Measurements from ENCODE around the gene HSD3B2. TPM values are rescaled to one million over a fixed set of nuclear protein-coding genes. Genes with fewer than 3 reads are reported as not detected.

The HSD3B2 gene
- total RNA-seq: not detected in 2 replicates

DNA sequence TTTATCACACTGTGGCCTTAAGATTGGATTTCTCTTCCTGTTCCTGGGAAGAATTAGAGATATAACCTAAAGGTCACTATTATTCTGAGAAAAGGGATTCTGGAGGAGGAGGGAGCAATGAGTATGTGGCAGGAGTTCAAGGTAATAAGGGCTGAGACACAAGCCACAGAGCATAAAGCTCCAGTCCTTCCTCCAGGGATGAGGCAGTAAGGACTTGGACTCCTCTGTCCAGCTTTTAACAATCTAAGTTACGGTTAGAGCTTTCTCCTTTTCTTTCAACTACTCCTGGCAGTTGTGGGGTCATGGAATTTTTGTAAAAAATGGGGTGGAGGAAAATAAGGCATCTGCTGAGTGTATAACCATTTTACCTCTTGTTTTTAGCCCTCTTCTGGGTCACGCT lies at the start of gene HSD3B2:
Gene HSD3B2 (plus strand): TSS at position 201 of the 400 bp plus-strand sequence. CDS start 270 bp downstream, outside the sequence.
- no peaks in the 10 kb centered on the region for H3K36me3 ChIP-seq (ENCODE audit: control insufficient read depth, insufficient read depth, low read length)
- H3K4me3 ChIP-seq (ENCODE audit: low read depth, low read length): no peak within 1 kb of the TSS
- no peak for TF ChIP-seq CTCF (IDR thresholded peaks at IDR 0.05; ENCODE audit: insufficient read depth, low read length, poor library complexity, severe bottlenecking)
- H3K27me3 ChIP-seq (ENCODE audit: control insufficient read depth, insufficient read depth, low read length): no peaks in the 10 kb centered on the region
- DNase-seq (ENCODE audit: low read depth): no peak

GRCh38 chr1:119366424-119366823 lies 48.5 kb upstream of the HSD3B2 start:
- TF ChIP-seq CTCF (IDR thresholded peaks at IDR 0.05; ENCODE audit: insufficient read depth, low read length, poor library complexity, severe bottlenecking): no peak
- DNase-seq (ENCODE audit: low read depth): no peak
- no peaks in the 10 kb centered on the region for H3K27me3 ChIP-seq (ENCODE audit: control insufficient read depth, insufficient read depth, low read length)
- no peak overlapping the region for H3K4me3 ChIP-seq (ENCODE audit: low read depth, low read length)
- no peaks in the 10 kb centered on the region for H3K36me3 ChIP-seq (ENCODE audit: control insufficient read depth, insufficient read depth, low read length)

DNA sequence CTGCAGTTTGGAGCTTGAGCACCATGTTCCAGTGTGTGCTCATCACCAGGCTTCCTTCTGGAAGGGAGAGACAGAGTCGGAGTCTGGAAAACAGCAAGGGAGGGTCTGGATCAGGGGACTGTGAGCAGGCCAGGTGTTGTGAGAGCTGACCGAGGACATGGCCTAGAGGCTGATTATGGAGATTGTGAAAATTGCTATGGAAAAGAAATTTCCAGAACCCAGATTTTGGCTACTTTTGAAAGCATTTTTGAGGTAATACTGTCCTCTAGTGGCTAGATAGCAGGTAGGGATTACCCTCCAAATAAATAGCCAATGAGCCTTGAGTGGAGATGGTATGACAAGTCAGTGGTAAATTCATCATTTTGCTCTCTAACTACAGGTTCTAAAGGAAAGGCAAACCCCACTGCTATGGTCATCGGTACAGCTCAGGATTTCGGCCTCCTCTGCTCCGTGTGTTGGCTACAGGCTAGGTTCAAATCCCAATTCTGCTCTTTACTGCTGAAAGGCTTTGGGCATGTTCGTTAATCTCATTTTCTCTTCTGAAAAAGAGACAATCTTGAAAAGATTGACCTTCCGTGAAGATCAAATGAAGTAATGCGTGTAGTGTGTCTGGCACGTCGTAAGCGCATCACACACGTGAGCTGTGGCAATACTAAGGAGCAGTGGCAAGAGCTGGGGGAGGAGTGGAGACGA lies 47.4 kb upstream of the HSD3B2 start:
- DNase-seq (ENCODE audit: low read depth): no peak
- Histone ChIP-seq H3K27me3 (ENCODE audit: control insufficient read depth, insufficient read depth, low read length) (no peaks in the 10 kb centered on the region), H3K4me3 (ENCODE audit: low read depth, low read length) (no peak overlapping the region), H3K36me3 (ENCODE audit: control insufficient read depth, insufficient read depth, low read length) (no peaks in the 10 kb centered on the region)
- peak; percentile 92 for TF ChIP-seq CTCF (IDR thresholded peaks at IDR 0.05; ENCODE audit: insufficient read depth, low read length, poor library complexity, severe bottlenecking)

- no peak for DNase-seq (ENCODE audit: low read depth)
- no peaks in the 10 kb centered on the region for H3K27me3 ChIP-seq (ENCODE audit: control insufficient read depth, insufficient read depth, low read length)
- no peak within 1 kb of the TSS for H3K4me3 ChIP-seq (ENCODE audit: low read depth, low read length)
- no peaks in the 10 kb centered on the region for H3K36me3 ChIP-seq (ENCODE audit: control insufficient read depth, insufficient read depth, low read length)
- no peak for TF ChIP-seq CTCF (IDR thresholded peaks at IDR 0.05; ENCODE audit: insufficient read depth, low read length, poor library complexity, severe bottlenecking)
Measured at GRCh38 chr1:119368554-119368953, 46.4 kb upstream of the HSD3B2 start, which contains the start of gene HAO2. Gene HAO2, plus strand, starts transcription at chr1:119368785. Its CDS starts 12,301 bp downstream, at chr1:119381086.

GRCh38 chr1:119370748-119371147 lies 44.2 kb upstream of the HSD3B2 start:
- H3K27me3 ChIP-seq (ENCODE audit: control insufficient read depth, insufficient read depth, low read length): no peaks in the 10 kb centered on the region
- no peak for TF ChIP-seq CTCF (IDR thresholded peaks at IDR 0.05; ENCODE audit: insufficient read depth, low read length, poor library complexity, severe bottlenecking)
- DNase-seq (ENCODE audit: low read depth): no peak
- no peak overlapping the region for H3K4me3 ChIP-seq (ENCODE audit: low read depth, low read length)
- H3K36me3 ChIP-seq (ENCODE audit: control insufficient read depth, insufficient read depth, low read length): no peaks in the 10 kb centered on the region

DNA sequence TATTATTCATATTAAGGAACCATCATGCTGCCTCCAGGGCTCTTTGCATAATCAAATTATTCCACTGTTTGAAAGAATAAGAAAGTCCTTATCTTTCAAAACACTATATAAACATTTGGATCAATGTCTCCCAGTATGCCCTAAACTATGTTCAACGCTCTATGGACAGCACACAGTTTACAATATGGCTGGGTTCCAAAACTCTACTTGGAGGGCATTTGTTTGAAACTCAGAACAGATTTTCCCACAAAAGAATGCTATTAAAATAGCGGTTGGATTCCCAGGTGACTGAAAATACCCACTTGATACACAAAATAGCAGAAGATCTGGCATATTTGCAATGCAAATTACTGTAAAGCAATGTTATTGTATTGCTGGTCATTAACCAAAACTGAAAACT lies 43.1 kb upstream of the HSD3B2 start:
- Histone ChIP-seq H3K36me3 (ENCODE audit: control insufficient read depth, insufficient read depth, low read length) (no peaks in the 10 kb centered on the region), H3K27me3 (ENCODE audit: control insufficient read depth, insufficient read depth, low read length) (no peaks in the 10 kb centered on the region), H3K4me3 (ENCODE audit: low read depth, low read length) (no peak overlapping the region)
- no peak for TF ChIP-seq CTCF (IDR thresholded peaks at IDR 0.05; ENCODE audit: insufficient read depth, low read length, poor library complexity, severe bottlenecking)
- DNase-seq (ENCODE audit: low read depth): no peak

Data from kidney epithelial cell (primary cell).